Breast epithelium (tissue), 4 donors: ENCODE data around the gene REXO1. TPM values are rescaled to one million over a fixed set of nuclear protein-coding genes. Genes with fewer than 3 reads are reported as not detected.
A peak's percentile ranks its signal among the peaks of the same experiment; 100 is the strongest.

Experiments
- DNase-seq, 2 donors: peaks; one replicate each; pipeline ENCODE4 v3.0.0-alpha.2; 2019; ENCODE audit warnings: low spot score in 2 of 2
- H3K27ac ChIP-seq, 2 donors: fragments of 200-600 bp; sonication (generic) in 1 of 2; one replicate each; pipeline ENCODE4 v1.5.1; 2016 to 2019; ENCODE audit warnings: mild to moderate bottlenecking in 1 of 2
- H3K27me3 ChIP-seq, 2 donors: fragments of 200-600 bp; sonication (generic) in 1 of 2; one replicate each; pipeline versions ENCODE4 v1.5.1 to v1.6.0; 2017 to 2019; ENCODE audit warnings: control low read depth in 1 of 2, mild to moderate bottlenecking in 1 of 2
- H3K36me3 ChIP-seq: fragments of 200-600 bp; one replicate; pipeline ENCODE4 v1.5.1; 2019
- H3K4me1 ChIP-seq, 2 donors: fragments of 200-600 bp; sonication (generic); one replicate each; pipeline ENCODE4 v1.5.1; 2016 to 2019; ENCODE audit warnings: control low read depth in 1 of 2
- H3K4me3 ChIP-seq, 3 donors: fragments of 200-600 bp; sonication (generic); 1 replicate in 2 of 3; 2 replicates in 1 of 3; pipeline ENCODE4 v1.5.1; 2016 to 2019; ENCODE audit warnings: mild to moderate bottlenecking in 3 of 3, moderate library complexity in 2 of 3
- H3K9me3 ChIP-seq, 2 donors: fragments of 200-600 bp; sonication (generic) in 1 of 2; one replicate each; pipeline ENCODE4 v1.5.1; 2016 to 2019; ENCODE audit warnings: control low read depth in 1 of 2
- CTCF ChIP-seq, 3 donors: fragments of 450-650 bp; IDR thresholded peaks; one replicate each; pipeline ENCODE4 v1.5.1; 2016 to 2017; ENCODE audit warnings: antibody characterized with exemption in 3 of 3, mild to moderate bottlenecking in 3 of 3, moderate library complexity in 3 of 3
- POLR2A ChIP-seq: fragments of 450-650 bp; IDR thresholded peaks from one replicate; pipeline ENCODE4 v1.6.1; 2016; ENCODE audit warnings: antibody characterized with exemption, mild to moderate bottlenecking, moderate library complexity
- POLR2AphosphoS5 ChIP-seq, 3 donors: sonication (generic); formaldehyde crosslinking; IDR thresholded peaks; one replicate each; pipeline ENCODE4 v1.6.1; 2017; ENCODE audit warnings: antibody characterized with exemption in 3 of 3
- intact Hi-C: fragments of 100-400 bp; cut with DNase I; formaldehyde crosslinking; loops from one replicate; pipeline ENCODE4 v1.15.1; 2023; ENCODE audit warnings: low total_unique reads
- total RNA-seq, 3 donors: library from RNA; depleted of rRNA; stranded (reverse); fragments of >200 nt; gene quantifications; one replicate each; pipeline ENCODE4 v1.1.0, GENCODE V29; 2016

REXO1 gene
- total RNA-seq, 3 donors from 2014 or later: 10.4 to 25.2 (median 19.7) TPM

GRCh38 chr19:1833540-1833939 lies 14.7 kb downstream of the REXO1 start:
- H3K9me3 ChIP-seq: no peaks in the 10 kb centered on the region
- peak overlapping the region in 1 of 2 donors; percentile 14 for H3K27ac ChIP-seq
- TF ChIP-seq CTCF (IDR thresholded peaks at IDR 0.05): no peak
- no peak for TF ChIP-seq POLR2AphosphoS5 (IDR thresholded peaks at IDR 0.05)
- TF ChIP-seq POLR2A: no peak
- H3K4me3 ChIP-seq: no peak overlapping the region
- intact Hi-C loops: no loop called here
- H3K36me3 ChIP-seq: no peaks in the 10 kb centered on the region
- no peak for DNase-seq
- H3K4me1 ChIP-seq: peaks cover 0 to 4% of the 10 kb centered on the region in 2 donors
- no peaks in the 10 kb centered on the region for H3K27me3 ChIP-seq

- H3K9me3 ChIP-seq: no peaks in the 10 kb centered on the region
- peaks cover 0 to 4% of the 10 kb centered on the region in 2 donors for H3K4me1 ChIP-seq
- DNase-seq: no peak
- TF ChIP-seq POLR2AphosphoS5 (IDR thresholded peaks at IDR 0.05) (no peak), POLR2A (no peak), CTCF (IDR thresholded peaks at IDR 0.05) (no peak)
- no peaks in the 10 kb centered on the region for H3K27me3 ChIP-seq
- no peaks in the 10 kb centered on the region for H3K36me3 ChIP-seq
- no peak overlapping the region for H3K4me3 ChIP-seq
- intact Hi-C loops: no loop called here
- H3K27ac ChIP-seq: no peak overlapping the region
Observed at GRCh38 chr19:1832046-1832663, 16.1 kb downstream of the REXO1 start.

- TF ChIP-seq POLR2AphosphoS5 (IDR thresholded peaks at IDR 0.05) (no peak), POLR2A (no peak), CTCF (IDR thresholded peaks at IDR 0.05) (no peak)
- H3K4me1 ChIP-seq: peaks cover 0 to 6% of the 10 kb centered on the region in 2 donors
Observed at GRCh38 chr19:1830978-1831377, 17.3 kb downstream of the REXO1 start.

GRCh38 chr19:1830568-1830967 lies 17.7 kb downstream of the REXO1 start:
- Histone ChIP-seq H3K27ac (no peak overlapping the region), H3K36me3 (no peaks in the 10 kb centered on the region), H3K4me3 (no peak overlapping the region), H3K4me1 (peaks cover 0 to 8% of the 10 kb centered on the region in 2 donors), H3K27me3 (no peaks in the 10 kb centered on the region), H3K9me3 (no peaks in the 10 kb centered on the region)
- DNase-seq: no peak
- intact Hi-C loops: no loop called here
- TF ChIP-seq POLR2A: no peak
- TF ChIP-seq CTCF (IDR thresholded peaks at IDR 0.05): no peak
- TF ChIP-seq POLR2AphosphoS5 (IDR thresholded peaks at IDR 0.05): no peak

More at GRCh38 chr19:1830978-1831377, 17.3 kb downstream of the REXO1 start:
- no peak for DNase-seq
- Histone ChIP-seq H3K9me3 (no peaks in the 10 kb centered on the region), H3K27ac (no peak overlapping the region), H3K36me3 (no peaks in the 10 kb centered on the region), H3K4me3 (no peak overlapping the region), H3K27me3 (no peaks in the 10 kb centered on the region)
- intact Hi-C loops: no loop called here

GRCh38 chr19:1829958-1830357 lies 18.3 kb downstream of the REXO1 start:
- H3K9me3 ChIP-seq: no peaks in the 10 kb centered on the region
- H3K4me1 ChIP-seq: peaks cover 0 to 8% of the 10 kb centered on the region in 2 donors
- H3K27me3 ChIP-seq: no peaks in the 10 kb centered on the region
- no peak overlapping the region for H3K4me3 ChIP-seq
- H3K36me3 ChIP-seq: no peaks in the 10 kb centered on the region
- intact Hi-C loops: no loop called here
- no peak for DNase-seq
- no peak for TF ChIP-seq POLR2AphosphoS5 (IDR thresholded peaks at IDR 0.05)
- no peak for TF ChIP-seq POLR2A
- TF ChIP-seq CTCF (IDR thresholded peaks at IDR 0.05): no peak
- no peak overlapping the region for H3K27ac ChIP-seq
